ENCODE results near the gene RPTOR.
"Not testable (repeated sequence)": the region's sequence is repeated elsewhere in the genome, so short reads cannot be mapped to it uniquely, and the experiment has no call there.

RPTOR gene

GRCh38 chr17:80726558-80727408, 182.1 kb downstream of the RPTOR start:
- DNase-seq: no peak

GRCh38 chr17:80727409-80727755, 182.7 kb downstream of the RPTOR start:
- no peak for DNase-seq

GRCh38 chr17:80729016-80729415, 184.4 kb downstream of the RPTOR start:
- no peak for DNase-seq

GRCh38 chr17:80729761-80730160, 185.1 kb downstream of the RPTOR start:
- no peak for DNase-seq

GRCh38 chr17:80730739-80731138, 186.1 kb downstream of the RPTOR start:
- no peak for DNase-seq

GRCh38 chr17:80731323-80731722, 186.7 kb downstream of the RPTOR start:
- no peak for DNase-seq

- DNase-seq: no peak
Measured at GRCh38 chr17:80732268-80732667, 187.6 kb downstream of the RPTOR start.

- DNase-seq: peak; percentile 53
Measured at GRCh38 chr17:80737106-80738019, 192.7 kb downstream of the RPTOR start.

- DNase-seq: no peak
Measured at GRCh38 chr17:80738020-80738808, 193.6 kb downstream of the RPTOR start.

- no peak for DNase-seq
Measured at GRCh38 chr17:80738987-80739730, 194.5 kb downstream of the RPTOR start.

GRCh38 chr17:80740141-80740540, 195.5 kb downstream of the RPTOR start:
- no peak for DNase-seq

GRCh38 chr17:80742091-80742490, 197.5 kb downstream of the RPTOR start:
- DNase-seq: no peak

- DNase-seq: no peak
Measured at GRCh38 chr17:80742581-80743180, 198.0 kb downstream of the RPTOR start.

- DNase-seq: no peak
Measured at GRCh38 chr17:80743181-80743771, 198.6 kb downstream of the RPTOR start.

- not testable (repeated sequence) for DNase-seq
Measured at GRCh38 chr17:80743973-80744372, 199.3 kb downstream of the RPTOR start.

GRCh38 chr17:80744725-80745124, 200.1 kb downstream of the RPTOR start:
- DNase-seq: not testable (repeated sequence)

GRCh38 chr17:80745183-80745582, 200.5 kb downstream of the RPTOR start:
- no peak for DNase-seq

- DNase-seq: no peak
Measured at GRCh38 chr17:80746262-80746935, 201.8 kb downstream of the RPTOR start.

- DNase-seq: no peak
Measured at GRCh38 chr17:80747469-80747868, 202.8 kb downstream of the RPTOR start.

- DNase-seq: no peak
Measured at GRCh38 chr17:80749611-80750010, 205.0 kb downstream of the RPTOR start.

GRCh38 chr17:80750263-80750662, 205.6 kb downstream of the RPTOR start:
- DNase-seq: no peak

Measured in CD4-positive, alpha-beta T cell treated with Interleukin-15 for 1 hour (primary cell).